ENCODE data around the gene TRAM2. TPM values are rescaled to one million over a fixed set of nuclear protein-coding genes. Genes with fewer than 3 reads are reported as not detected.

Gene TRAM2
- total RNA-seq, 4 donors from 2014 or later = 8.3 to 17.7 (median 14.7) TPM

DNA sequence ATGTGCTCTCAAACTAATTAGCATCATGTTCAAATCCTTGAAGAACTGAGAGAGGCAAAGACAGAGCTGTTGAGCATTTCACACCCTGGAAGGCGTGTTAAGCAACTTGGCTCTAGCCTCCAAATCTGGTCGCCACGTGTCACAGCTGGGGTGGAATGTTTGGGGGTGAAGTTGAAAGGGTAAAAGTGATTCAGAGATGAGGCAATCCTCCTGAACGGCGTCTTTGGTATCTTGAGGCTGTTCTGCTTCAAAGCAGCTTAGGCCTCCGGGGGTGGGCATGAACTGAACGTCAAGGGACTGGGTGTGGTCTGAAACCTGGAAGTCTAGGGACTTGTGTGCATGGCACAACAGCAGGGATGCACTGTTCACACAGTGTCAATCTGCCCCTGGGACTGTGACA is 62.3 kb downstream of the TRAM2 start:
- Histone ChIP-seq H3K9me3 (no peaks in the 10 kb centered on the region), H3K4me3 (no peak overlapping the region), H3K4me1 (peaks cover 0 to 20% (median 0%) of the 10 kb centered on the region in 4 donors), H3K27me3 (no peaks in the 10 kb centered on the region), H3K27ac (peak overlapping the region in 2 of 4 donors; percentile 7 to 37), H3K36me3 (peaks cover 0 to 23% (median 0%) of the 10 kb centered on the region in 3 donors)
- TF ChIP-seq, protein P1, sequence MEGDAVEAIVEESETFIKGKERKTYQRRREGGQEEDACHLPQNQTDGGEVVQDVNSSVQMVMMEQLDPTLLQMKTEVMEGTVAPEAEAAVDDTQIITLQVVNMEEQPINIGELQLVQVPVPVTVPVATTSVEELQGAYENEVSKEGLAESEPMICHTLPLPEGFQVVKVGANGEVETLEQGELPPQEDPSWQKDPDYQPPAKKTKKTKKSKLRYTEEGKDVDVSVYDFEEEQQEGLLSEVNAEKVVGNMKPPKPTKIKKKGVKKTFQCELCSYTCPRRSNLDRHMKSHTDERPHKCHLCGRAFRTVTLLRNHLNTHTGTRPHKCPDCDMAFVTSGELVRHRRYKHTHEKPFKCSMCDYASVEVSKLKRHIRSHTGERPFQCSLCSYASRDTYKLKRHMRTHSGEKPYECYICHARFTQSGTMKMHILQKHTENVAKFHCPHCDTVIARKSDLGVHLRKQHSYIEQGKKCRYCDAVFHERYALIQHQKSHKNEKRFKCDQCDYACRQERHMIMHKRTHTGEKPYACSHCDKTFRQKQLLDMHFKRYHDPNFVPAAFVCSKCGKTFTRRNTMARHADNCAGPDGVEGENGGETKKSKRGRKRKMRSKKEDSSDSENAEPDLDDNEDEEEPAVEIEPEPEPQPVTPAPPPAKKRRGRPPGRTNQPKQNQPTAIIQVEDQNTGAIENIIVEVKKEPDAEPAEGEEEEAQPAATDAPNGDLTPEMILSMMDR (IDR thresholded peaks at IDR 0.05) = no peak
- no peak for TF ChIP-seq POLR2A (IDR thresholded peaks at IDR 0.05)
- no peak for DNase-seq

DNA sequence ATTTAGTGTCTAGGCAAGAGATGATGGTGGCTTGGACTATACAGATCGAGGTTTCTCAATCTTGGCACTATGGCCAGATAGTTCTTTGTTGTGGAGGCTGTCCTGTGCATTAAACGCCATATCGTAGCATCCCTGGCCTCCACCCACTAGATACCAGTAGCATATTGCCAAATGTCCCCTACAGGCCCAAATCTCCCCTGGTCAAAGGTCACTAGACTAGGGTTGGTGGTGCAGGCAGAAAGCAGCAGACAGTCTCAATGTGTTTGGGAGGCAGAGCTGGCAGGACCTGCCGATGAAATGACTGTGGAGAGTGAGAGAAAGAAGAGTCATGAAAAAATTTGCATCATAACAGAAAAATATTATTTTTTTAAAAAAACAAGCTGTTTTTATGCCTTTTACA is 63.0 kb downstream of the TRAM2 start:
- no peaks in the 10 kb centered on the region for H3K9me3 ChIP-seq
- no peaks in the 10 kb centered on the region for H3K27me3 ChIP-seq
- DNase-seq = peak in 1 of 3 donors; percentile 13
- H3K27ac ChIP-seq = peak overlapping the region in 2 of 4 donors; percentile 7 to 37
- no peak for TF ChIP-seq POLR2A (IDR thresholded peaks at IDR 0.05)
- TF ChIP-seq, protein P1 (IDR thresholded peaks at IDR 0.05) = no peak
- peaks cover 0 to 20% (median 0%) of the 10 kb centered on the region in 4 donors for H3K4me1 ChIP-seq
- H3K36me3 ChIP-seq = peaks cover 0 to 29% (median 0%) of the 10 kb centered on the region in 3 donors
- no peak overlapping the region for H3K4me3 ChIP-seq

DNA sequence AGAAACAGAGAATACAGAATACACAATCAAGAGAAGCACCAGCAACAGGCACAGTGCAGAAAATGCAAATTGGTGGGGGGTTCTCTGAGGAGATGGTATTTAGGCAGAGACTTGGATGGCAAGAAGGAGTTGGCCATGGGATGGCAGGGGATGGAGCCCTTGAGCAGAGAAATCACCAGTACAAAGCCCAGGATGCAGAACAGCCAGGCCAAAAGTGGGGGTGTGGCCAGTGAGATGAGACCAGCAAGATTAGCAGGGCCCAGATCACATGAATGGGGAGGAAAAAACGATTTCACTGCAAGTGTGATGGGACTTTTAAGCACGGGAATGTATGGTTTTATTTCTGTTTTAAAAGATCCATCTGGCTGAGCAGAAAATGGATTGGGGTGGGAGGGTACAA is 63.4 kb downstream of the TRAM2 start:
- no peaks in the 10 kb centered on the region for H3K27me3 ChIP-seq
- DNase-seq = peak in 1 of 3 donors; percentile 38
- no peak overlapping the region for H3K4me3 ChIP-seq
- peaks cover 0 to 33% (median 0%) of the 10 kb centered on the region in 3 donors for H3K36me3 ChIP-seq
- peaks cover 0 to 19% (median 0%) of the 10 kb centered on the region in 4 donors for H3K4me1 ChIP-seq
- no peaks in the 10 kb centered on the region for H3K9me3 ChIP-seq
- no peak for TF ChIP-seq POLR2A (IDR thresholded peaks at IDR 0.05)
- TF ChIP-seq, protein P1 (IDR thresholded peaks at IDR 0.05) = no peak
- H3K27ac ChIP-seq = peak overlapping the region in 1 of 4 donors; percentile 11

DNA sequence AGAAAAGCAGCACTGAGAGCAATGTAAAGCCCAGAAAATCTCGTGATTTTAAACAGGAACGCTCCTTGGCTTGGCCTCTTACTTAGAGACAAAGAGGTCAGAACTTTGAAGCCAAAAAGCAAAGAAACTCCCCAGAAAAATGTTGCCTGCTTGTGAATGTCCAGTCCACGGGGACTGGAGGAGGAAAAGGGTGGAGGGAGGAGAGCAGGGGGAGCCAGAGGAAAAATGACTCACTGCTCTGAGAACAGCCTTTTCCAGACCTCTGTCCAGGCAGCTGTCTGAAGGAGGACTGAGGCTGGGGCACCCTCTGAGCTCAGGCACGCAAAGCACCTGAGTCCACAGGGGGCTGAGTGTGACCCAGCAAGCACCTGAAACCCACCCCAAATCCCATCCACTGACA is 64.7 kb downstream of the TRAM2 start:
- Histone ChIP-seq H3K9me3 (no peaks in the 10 kb centered on the region), H3K4me3 (no peak overlapping the region), H3K4me1 (peaks cover 0 to 6% (median 0%) of the 10 kb centered on the region in 4 donors), H3K36me3 (peaks cover 0 to 46% (median 0%) of the 10 kb centered on the region in 3 donors), H3K27me3 (no peaks in the 10 kb centered on the region), H3K27ac (peak overlapping the region; percentile 34 to 74 (median 65))
- TF ChIP-seq POLR2A (IDR thresholded peaks at IDR 0.05) = no peak
- TF ChIP-seq, protein P1 (IDR thresholded peaks at IDR 0.05) = no peak
- DNase-seq = no peak

DNA sequence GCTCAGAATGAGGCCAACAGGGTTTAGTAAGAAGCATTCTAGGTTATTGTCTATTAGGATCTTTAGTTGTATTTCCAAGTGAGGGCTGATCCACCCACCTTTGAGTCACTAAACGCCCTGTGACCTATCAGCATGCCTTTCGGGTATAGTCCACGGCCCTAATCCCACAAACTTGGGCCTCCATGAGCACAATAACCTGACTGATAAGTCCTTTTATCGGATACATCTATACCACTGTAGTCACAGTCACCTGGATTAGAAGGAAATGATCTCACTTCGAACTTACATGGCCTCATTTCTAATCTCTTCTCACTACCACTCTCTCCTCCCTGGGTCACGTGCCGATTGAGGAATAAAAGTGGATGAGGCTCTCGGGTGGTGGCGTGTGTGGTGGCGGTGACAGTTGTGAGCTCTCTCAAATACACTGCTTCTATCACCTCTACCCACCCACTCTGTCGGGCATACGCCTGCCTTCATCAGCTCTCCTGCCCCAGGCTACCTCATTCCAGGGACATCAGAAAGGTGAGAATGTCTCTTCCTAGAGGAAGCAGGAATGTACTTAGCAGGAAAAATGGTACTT is 65.2 kb downstream of the TRAM2 start:
- TF ChIP-seq POLR2A (IDR thresholded peaks at IDR 0.05) = no peak
- TF ChIP-seq, protein P1 (IDR thresholded peaks at IDR 0.05) = no peak
- Histone ChIP-seq H3K36me3 (peaks cover 0 to 51% (median 0%) of the 10 kb centered on the region in 3 donors), H3K27ac (peak overlapping the region; percentile 34 to 74 (median 65)), H3K4me3 (no peak overlapping the region), H3K9me3 (no peaks in the 10 kb centered on the region), H3K4me1 (peaks cover 0 to 4% (median 0%) of the 10 kb centered on the region in 4 donors), H3K27me3 (no peaks in the 10 kb centered on the region)
- no peak for DNase-seq
